ENCODE results near the gene CAMK1D. TPM values are rescaled to one million over a fixed set of nuclear protein-coding genes. Genes with fewer than 3 reads are reported as not detected.
"Not testable (repeated sequence)": the region's sequence is repeated elsewhere in the genome, so short reads cannot be mapped to it uniquely, and the experiment has no call there.

CAMK1D gene
- total and polyA plus RNA-seq, 2 experiments from 2014 or later: 2.0 to 3.8 TPM

DNA sequence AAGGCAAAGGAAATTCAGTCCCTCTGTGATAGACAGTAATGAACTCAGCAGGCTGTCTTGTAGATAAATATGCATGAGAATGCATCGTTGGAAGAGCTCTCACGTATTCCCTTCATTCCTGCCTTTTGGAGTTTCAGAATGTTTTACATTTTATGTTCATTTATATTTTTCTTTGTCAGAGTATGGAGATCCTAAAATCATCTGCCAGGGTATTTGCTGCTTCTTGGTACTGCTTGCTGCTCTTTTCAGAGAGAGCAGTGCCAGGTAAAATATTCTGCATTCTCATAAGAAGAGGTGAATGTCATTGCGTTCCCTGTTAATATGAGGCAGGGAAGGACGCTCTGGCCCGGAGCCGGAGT is 362.0 kb downstream of the CAMK1D start:
- no peak for TF ChIP-seq CTCF (IDR thresholded peaks at IDR 0.05; ENCODE audit: low read depth, low read length)
- peaks cover 4% of the 10 kb centered on the region for H3K4me1 ChIP-seq (ENCODE audit: low read depth)
- H3K27me3 ChIP-seq: no peaks in the 10 kb centered on the region

DNA sequence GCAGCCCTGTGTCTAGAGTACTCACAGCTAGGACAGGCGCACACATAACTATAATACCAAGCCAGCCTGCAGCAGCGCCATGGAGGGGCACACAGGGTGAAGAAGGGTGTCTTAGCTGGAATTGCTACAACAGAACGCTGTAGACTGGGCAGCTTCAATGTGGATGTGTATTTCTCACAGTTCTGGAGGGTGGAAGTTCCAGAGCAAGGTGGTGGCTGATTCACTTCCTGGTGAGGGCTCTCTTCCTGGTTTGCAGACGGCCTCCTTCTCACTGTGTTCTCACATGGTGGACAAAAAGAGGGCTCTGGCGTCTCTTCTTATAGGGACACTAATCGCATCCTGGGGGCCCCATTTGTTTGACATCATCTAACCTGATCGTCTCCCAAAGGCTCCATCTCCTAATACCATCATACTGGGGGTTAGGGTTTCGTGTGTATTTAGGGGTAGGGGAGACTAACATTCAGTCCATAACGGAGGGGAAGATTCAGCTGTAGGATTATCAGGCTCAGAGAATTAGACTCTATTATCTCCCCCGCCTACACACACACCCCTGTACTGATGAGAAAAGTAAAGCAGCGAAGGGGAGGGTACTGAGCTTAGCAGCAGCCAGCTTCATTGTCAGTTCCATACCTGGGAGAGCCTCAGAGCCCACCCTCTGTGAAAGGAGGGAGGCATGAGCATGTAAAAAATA is 363.1 kb downstream of the CAMK1D start:
- no peak for TF ChIP-seq CTCF (IDR thresholded peaks at IDR 0.05; ENCODE audit: low read depth, low read length)
- Histone ChIP-seq H3K4me1 (ENCODE audit: low read depth) (no peaks in the 10 kb centered on the region), H3K36me3 (no peaks in the 10 kb centered on the region), H3K4me3 (no peak overlapping the region), H3K9me3 (ENCODE audit: low read depth) (no peaks in the 10 kb centered on the region), H3K27me3 (no peaks in the 10 kb centered on the region), H3K27ac (no peak overlapping the region)
- DNase-seq (ENCODE audit: low read depth in 1 of 2, low spot score in 1 of 2): no peak

More for the DNA sequence above, 362.0 kb downstream of the CAMK1D start:
- Histone ChIP-seq H3K4me3 (no peak overlapping the region), H3K9me3 (ENCODE audit: low read depth) (no peaks in the 10 kb centered on the region), H3K36me3 (no peaks in the 10 kb centered on the region), H3K27ac (no peak overlapping the region)
- DNase-seq (ENCODE audit: low read depth in 1 of 2, low spot score in 1 of 2): no peak

GRCh38 chr10:12712984-12713316 is 363.6 kb downstream of the CAMK1D start:
- not testable (repeated sequence) for H3K4me3 ChIP-seq; DNase-seq (ENCODE audit: low read depth in 1 of 2, low spot score in 1 of 2); H3K27ac ChIP-seq; H3K9me3 ChIP-seq (ENCODE audit: low read depth); H3K36me3 ChIP-seq; H3K27me3 ChIP-seq; H3K4me1 ChIP-seq (ENCODE audit: low read depth)

DNA sequence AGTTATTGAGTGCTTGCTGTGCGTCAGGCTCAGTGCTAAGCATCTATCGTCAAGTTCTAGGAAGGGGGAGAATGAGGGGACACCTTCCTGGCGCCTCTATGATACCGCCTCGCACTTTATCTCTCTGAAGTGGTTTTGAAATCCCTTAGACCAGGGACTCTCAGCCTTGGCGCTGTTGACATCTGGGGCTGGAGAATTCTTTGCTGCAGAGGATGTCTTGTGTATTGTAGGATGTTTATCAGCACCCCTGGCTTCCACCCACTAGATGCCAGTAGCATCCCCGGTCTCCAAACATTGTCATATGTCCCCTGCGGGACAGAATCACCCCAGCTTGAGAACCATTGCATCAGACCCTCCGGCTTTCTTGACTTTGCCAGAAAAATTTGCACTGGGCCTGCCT is 366.7 kb downstream of the CAMK1D start:
- Histone ChIP-seq H3K27me3 (no peaks in the 10 kb centered on the region), H3K36me3 (no peaks in the 10 kb centered on the region), H3K9me3 (ENCODE audit: low read depth) (no peaks in the 10 kb centered on the region), H3K27ac (no peak overlapping the region), H3K4me1 (ENCODE audit: low read depth) (no peaks in the 10 kb centered on the region), H3K4me3 (no peak overlapping the region)
- no peak for TF ChIP-seq CTCF (IDR thresholded peaks at IDR 0.05; ENCODE audit: low read depth, low read length)
- no peak for DNase-seq (ENCODE audit: low read depth in 1 of 2, low spot score in 1 of 2)

DNA sequence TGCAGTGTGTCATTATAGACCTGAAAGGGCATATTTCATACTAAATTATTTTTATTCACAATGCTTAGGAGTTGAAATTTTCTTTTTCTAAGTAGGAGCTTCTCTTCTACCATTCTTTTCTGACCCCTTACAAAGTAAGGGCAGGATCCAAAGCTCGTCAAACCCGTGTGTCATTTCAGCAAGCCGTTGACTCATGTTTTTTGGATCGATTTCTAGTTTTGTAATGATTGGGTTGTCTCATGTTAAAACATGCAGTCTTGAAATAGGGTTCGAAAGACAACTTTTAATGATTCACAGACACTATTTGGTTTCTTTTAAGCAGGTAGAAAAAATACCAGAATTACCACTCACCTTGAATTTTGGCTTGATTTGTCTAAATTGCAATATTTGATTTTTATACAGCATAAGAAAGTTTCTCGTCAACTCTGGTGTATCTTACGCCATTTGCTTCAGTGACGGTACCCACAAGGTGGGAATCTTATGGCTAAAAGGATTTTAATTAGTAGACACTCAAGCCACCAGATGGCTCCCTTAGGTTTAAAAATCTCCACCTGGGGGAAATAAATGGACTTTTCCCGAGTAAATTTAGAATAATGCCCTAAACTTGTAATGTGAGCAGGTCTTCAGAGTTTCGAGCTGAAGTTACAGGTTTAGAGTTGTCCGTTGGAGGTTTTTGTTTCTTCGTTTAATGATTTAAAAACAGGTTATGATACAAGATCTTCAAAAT is 368.8 kb downstream of the CAMK1D start:
- TF ChIP-seq CTCF (IDR thresholded peaks at IDR 0.05; ENCODE audit: low read depth, low read length): peak; percentile 37
- peak in 1 of 2 donors; percentile 35 for DNase-seq (ENCODE audit: low read depth in 1 of 2, low spot score in 1 of 2)

DNA sequence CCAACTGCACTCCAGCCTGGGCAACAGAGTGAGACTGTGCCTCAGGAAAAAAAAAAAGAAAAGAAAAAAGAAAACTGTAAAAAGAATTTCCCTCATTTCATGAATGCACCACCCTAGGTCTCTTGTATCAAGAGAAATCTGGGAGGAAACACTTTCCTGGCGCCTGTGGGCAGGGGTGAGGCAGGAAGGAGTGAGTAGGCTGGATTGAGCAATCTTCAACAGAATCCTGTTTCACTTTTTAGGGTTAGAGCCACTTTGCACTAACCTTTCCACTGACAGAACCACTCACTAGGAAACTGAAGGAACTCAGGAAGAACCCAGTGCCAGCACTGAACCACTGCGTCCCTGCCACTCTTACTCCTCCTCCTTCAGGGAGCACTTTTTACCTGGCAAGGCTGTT is 370.0 kb downstream of the CAMK1D start:
- no peak overlapping the region for H3K4me3 ChIP-seq
- peak in 1 of 2 donors; percentile 61 for DNase-seq (ENCODE audit: low read depth in 1 of 2, low spot score in 1 of 2)
- H3K36me3 ChIP-seq: no peaks in the 10 kb centered on the region
- H3K4me1 ChIP-seq (ENCODE audit: low read depth): no peaks in the 10 kb centered on the region
- H3K27me3 ChIP-seq: no peaks in the 10 kb centered on the region
- no peak overlapping the region for H3K27ac ChIP-seq
- TF ChIP-seq CTCF (IDR thresholded peaks at IDR 0.05; ENCODE audit: low read depth, low read length): no peak
- H3K9me3 ChIP-seq (ENCODE audit: low read depth): no peaks in the 10 kb centered on the region

More for the DNA sequence above, 368.8 kb downstream of the CAMK1D start:
- no peaks in the 10 kb centered on the region for H3K36me3 ChIP-seq
- H3K27ac ChIP-seq: no peak overlapping the region
- H3K4me3 ChIP-seq: no peak overlapping the region
- no peaks in the 10 kb centered on the region for H3K9me3 ChIP-seq (ENCODE audit: low read depth)
- no peaks in the 10 kb centered on the region for H3K27me3 ChIP-seq
- no peaks in the 10 kb centered on the region for H3K4me1 ChIP-seq (ENCODE audit: low read depth)

All from cardiac muscle cell (in vitro differentiated cells and primary cell).